Fibroblast of skin of right quadriceps (primary cell): ENCODE measurements around the gene KLHDC9.

Source experiments
- DNase-seq: peaks from one replicate; pipeline ENCODE4 v3.0.0-alpha.2; 2013

Gene KLHDC9

GRCh38 chr1:161133220-161133740 is 35.1 kb downstream of the KLHDC9 start:
- no peak for DNase-seq

DNA sequence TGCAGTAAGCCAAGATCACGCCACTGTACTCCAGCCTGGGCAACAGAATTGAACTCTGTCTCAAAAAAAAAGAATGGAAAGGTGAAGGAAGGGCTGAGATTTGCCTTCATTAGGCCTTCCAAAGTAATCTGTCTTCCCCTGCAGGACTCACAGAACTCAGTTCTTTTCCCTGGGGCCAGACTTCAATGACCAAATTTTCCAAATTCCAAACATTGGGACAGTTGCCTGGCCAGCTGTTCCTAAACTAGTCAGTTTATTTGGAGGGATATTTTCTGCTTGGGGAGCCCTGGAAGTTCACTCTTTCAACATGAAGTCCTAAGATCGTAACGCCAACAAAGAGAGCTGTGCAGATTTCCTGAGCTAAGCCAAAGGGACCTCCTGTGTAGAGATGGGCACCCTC is 39.7 kb downstream of the KLHDC9 start:
- DNase-seq: no peak

GRCh38 chr1:161138431-161138830 is 40.3 kb downstream of the KLHDC9 start:
- DNase-seq: no peak

- peak; percentile 42 for DNase-seq
These were observed 41.6 kb downstream of the KLHDC9 start for GRCh38 chr1:161139766-161140165.

DNA sequence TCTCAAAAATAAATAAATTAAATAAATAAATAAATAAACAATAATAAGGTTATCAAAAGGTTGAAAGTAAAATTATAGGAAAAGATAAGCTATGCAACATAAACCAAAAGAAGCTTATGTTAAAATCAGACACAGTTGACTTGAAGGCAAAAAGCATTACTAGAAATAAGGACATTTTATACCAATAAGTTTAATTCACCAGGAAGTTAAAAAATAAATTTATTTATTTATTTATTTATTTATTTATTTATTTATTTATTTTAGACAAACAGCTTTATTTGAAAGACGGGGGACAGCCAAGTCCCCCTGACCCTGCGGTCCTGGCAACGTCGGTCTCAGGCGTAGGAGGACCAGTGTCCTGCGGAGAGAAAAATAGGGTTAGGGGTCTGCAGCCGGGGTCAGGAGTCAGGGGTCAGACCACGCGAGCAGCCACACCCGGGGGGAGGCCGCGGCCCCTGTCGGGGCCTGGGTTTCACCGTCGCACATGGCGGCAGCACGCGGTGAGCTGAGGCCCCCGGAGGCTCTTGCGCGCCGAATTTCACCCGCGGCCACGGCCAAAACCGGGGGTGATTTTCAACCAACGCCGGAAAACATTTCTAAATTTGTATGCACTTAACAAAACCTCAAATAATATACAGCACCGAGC is 42.7 kb downstream of the KLHDC9 start:
- DNase-seq: no peak

DNA sequence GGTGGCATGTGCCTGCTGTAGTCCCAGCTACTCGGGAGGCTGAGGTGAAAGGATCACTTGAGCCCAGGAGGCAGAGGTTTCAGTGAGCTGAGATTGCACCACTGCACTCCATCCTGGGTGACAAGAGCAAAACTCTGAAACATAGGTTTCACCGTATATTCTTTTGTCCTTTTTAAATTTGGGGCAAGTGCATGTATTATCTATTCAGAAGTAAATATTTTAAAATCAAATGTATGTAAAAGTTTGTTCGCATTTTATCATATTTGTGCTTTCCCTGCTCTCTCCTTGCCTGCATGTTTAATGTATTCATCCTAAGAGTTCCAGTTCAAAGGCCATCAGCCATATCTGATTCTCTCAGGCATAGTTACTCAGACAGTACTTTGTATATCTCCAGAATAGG is 47.7 kb downstream of the KLHDC9 start:
- DNase-seq: no peak
